ENCODE data around the gene CIB2.

The CIB2 gene

DNA sequence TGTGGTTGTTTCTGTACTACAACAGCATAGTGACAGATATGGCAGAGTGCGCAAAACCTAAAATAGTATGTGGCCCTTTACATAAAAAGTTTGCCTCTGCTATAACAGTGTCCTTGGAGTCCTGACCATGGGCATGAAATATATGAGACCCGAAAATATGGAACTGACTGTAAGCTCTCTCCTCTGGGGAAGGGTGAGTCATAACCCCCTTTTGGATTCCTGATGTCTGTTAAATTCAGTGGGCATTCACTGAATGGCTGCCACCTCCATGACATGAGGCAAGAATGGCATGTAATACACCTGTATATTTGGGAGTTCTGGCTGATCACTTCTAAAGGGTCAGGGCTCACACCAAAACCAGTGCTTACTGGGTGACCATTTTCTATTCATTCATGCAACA lies 59.9 kb downstream of the CIB2 start:
- H3K27ac ChIP-seq (ENCODE audit: low read depth, low read length), result no peak overlapping the region
- H3K9me3 ChIP-seq (ENCODE audit: control insufficient read depth, insufficient read depth, low read length), result no peaks in the 10 kb centered on the region
- no peaks in the 10 kb centered on the region for H3K36me3 ChIP-seq (ENCODE audit: control insufficient read depth, insufficient read depth, low read length)
- H3K4me3 ChIP-seq (ENCODE audit: low read depth, low read length), result no peak overlapping the region
- peaks cover 59% of the 10 kb centered on the region for H3K4me1 ChIP-seq (ENCODE audit: control insufficient read depth, insufficient read depth, low read length)
- no peaks in the 10 kb centered on the region for H3K27me3 ChIP-seq (ENCODE audit: control insufficient read depth, insufficient read depth, low read length)
- no peak overlapping the region for H3K9ac ChIP-seq (ENCODE audit: low read depth, low read length)

DNA sequence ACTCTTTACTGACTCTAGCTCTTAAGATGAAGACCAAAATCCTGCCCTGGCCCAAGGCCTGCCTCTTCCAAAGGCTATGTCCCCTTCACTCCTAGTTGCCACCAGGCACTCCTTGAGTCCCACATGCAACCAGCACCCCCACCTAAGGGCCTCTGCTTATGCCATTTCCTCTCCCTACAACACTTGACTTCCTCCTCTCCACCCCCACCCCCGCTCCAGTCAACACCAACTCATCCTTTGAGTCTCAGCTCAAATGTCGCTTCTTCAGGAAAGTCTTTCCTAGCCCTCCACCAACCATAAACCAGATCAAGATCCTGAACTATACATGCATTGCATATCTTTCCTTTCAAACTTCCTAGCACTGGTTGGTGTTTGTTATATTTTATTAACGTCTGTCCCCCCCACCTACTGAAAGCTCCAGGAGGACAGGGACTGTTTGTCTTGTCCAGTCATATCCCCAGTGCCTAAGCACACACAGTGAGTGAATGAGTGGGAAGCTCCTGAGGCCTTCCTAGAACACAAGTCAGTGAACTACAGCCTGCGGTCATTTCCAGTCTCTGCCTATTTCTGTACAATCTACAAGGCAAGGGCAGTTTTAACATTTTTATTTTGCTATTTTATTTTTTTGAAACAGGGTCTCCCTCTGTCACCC lies 61.1 kb downstream of the CIB2 start:
- H3K9ac ChIP-seq (ENCODE audit: low read depth, low read length), result no peak overlapping the region
- H3K27ac ChIP-seq (ENCODE audit: low read depth, low read length), result no peak overlapping the region
- no peaks in the 10 kb centered on the region for H3K9me3 ChIP-seq (ENCODE audit: control insufficient read depth, insufficient read depth, low read length)
- peaks cover 67% of the 10 kb centered on the region for H3K4me1 ChIP-seq (ENCODE audit: control insufficient read depth, insufficient read depth, low read length)
- no peak overlapping the region for H3K4me3 ChIP-seq (ENCODE audit: low read depth, low read length)
- no peaks in the 10 kb centered on the region for H3K36me3 ChIP-seq (ENCODE audit: control insufficient read depth, insufficient read depth, low read length)
- H3K27me3 ChIP-seq (ENCODE audit: control insufficient read depth, insufficient read depth, low read length), result no peaks in the 10 kb centered on the region

- Histone ChIP-seq H3K4me3 (ENCODE audit: low read depth, low read length) (no peak overlapping the region), H3K27me3 (ENCODE audit: control insufficient read depth, insufficient read depth, low read length) (no peaks in the 10 kb centered on the region), H3K4me1 (ENCODE audit: control insufficient read depth, insufficient read depth, low read length) (peaks cover 70% of the 10 kb centered on the region), H3K27ac (ENCODE audit: low read depth, low read length) (no peak overlapping the region), H3K9me3 (ENCODE audit: control insufficient read depth, insufficient read depth, low read length) (no peaks in the 10 kb centered on the region), H3K36me3 (ENCODE audit: control insufficient read depth, insufficient read depth, low read length) (no peaks in the 10 kb centered on the region), H3K9ac (ENCODE audit: low read depth, low read length) (no peak overlapping the region)
These were observed 61.7 kb downstream of the CIB2 start for GRCh38 chr15:78069462-78070029.

GRCh38 chr15:78069052-78069414 lies 62.2 kb downstream of the CIB2 start:
- H3K4me3 ChIP-seq (ENCODE audit: low read depth, low read length), result no peak overlapping the region
- no peak overlapping the region for H3K27ac ChIP-seq (ENCODE audit: low read depth, low read length)
- H3K9ac ChIP-seq (ENCODE audit: low read depth, low read length), result no peak overlapping the region
- no peaks in the 10 kb centered on the region for H3K27me3 ChIP-seq (ENCODE audit: control insufficient read depth, insufficient read depth, low read length)
- H3K9me3 ChIP-seq (ENCODE audit: control insufficient read depth, insufficient read depth, low read length), result no peaks in the 10 kb centered on the region
- H3K36me3 ChIP-seq (ENCODE audit: control insufficient read depth, insufficient read depth, low read length), result no peaks in the 10 kb centered on the region
- peaks cover 70% of the 10 kb centered on the region for H3K4me1 ChIP-seq (ENCODE audit: control insufficient read depth, insufficient read depth, low read length)

- Histone ChIP-seq H3K27me3 (ENCODE audit: control insufficient read depth, insufficient read depth, low read length) (no peaks in the 10 kb centered on the region), H3K4me3 (ENCODE audit: low read depth, low read length) (no peak overlapping the region), H3K27ac (ENCODE audit: low read depth, low read length) (no peak overlapping the region), H3K9ac (ENCODE audit: low read depth, low read length) (no peak overlapping the region), H3K9me3 (ENCODE audit: control insufficient read depth, insufficient read depth, low read length) (no peaks in the 10 kb centered on the region), H3K36me3 (ENCODE audit: control insufficient read depth, insufficient read depth, low read length) (no peaks in the 10 kb centered on the region), H3K4me1 (ENCODE audit: control insufficient read depth, insufficient read depth, low read length) (peaks cover 65% of the 10 kb centered on the region)
These were observed 63.7 kb downstream of the CIB2 start for GRCh38 chr15:78067328-78068228.

DNA sequence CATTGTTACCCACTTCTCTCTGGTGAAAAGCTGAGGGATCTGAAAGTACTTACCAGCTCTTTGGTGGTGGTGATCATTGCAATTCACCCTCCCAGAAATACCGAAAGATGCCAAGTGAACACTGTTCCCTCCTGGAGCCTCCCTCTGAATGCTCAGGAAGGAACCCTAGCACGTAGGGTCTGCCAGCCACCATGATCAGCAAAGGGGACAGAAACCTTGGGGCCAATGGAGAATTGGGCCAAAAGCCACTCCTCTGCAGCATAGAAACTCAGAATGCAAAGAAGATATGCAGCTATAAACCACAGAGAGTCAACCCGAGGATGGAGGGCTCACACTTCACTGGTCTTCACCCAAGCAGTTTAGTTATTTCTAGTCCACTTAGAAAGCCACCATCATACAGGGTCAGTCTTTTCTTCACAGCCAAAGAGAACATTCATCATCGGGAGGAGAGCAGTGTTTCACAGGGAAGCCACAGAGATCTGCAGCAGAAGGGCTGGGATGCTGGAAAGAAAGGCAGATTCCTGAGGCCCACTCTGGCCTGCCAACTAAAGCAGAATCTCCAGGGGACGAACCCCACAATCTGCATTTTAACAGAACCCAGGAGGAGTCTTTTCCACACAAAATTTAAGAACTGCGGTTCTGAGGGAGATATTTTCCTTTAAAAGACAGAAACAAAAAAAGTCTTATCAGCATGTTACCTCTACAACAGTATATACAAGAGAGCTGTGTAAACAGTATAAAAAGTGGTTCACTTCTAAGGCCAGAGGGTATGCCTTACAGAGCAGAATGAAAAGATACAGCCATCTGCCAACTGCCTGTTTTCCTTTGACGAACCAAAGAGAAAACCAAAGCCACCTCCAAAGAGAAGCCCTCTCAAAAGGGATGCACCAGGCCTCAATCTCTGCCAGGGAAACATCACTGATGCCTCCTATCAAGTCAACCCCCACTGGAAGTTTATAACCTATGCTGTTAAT lies 65.0 kb downstream of the CIB2 start:
- H3K9ac ChIP-seq (ENCODE audit: low read depth, low read length), result peak overlapping the region; percentile 8; the same call in 1 of the 2 replicates
- H3K4me3 ChIP-seq (ENCODE audit: low read depth, low read length), result no peak overlapping the region
- peaks cover 59% of the 10 kb centered on the region for H3K4me1 ChIP-seq (ENCODE audit: control insufficient read depth, insufficient read depth, low read length)
- no peaks in the 10 kb centered on the region for H3K27me3 ChIP-seq (ENCODE audit: control insufficient read depth, insufficient read depth, low read length)
- no peaks in the 10 kb centered on the region for H3K36me3 ChIP-seq (ENCODE audit: control insufficient read depth, insufficient read depth, low read length)
- H3K9me3 ChIP-seq (ENCODE audit: control insufficient read depth, insufficient read depth, low read length), result no peaks in the 10 kb centered on the region
- peak overlapping the region; percentile 37 for H3K27ac ChIP-seq (ENCODE audit: low read depth, low read length)

DNA sequence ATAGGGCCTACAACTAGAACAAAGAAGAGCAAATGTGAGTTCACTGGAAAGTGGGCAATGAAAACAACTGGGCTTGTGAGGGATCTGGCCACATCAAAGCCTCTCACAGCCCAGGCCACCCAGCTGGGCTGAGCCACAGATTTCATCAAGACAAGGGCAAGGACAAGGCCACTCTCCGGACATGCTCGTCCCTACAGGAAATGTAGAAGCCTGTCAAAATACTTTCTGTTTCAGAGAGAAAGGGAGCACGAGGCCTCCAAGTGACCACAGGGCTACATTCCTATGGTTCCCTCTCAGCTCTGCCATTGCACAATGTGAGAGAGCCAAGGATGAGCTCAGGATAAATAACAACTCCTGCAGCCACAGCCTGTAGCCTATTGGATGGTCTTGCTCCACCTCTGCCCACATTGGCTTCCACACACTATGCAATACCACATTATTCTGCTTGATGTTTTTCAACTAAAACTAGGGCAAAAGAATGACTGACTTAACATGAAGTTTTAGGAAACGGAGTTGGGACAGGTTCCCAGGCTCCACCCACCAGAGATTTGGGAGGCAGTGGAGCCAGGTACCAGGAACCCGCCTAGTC lies 65.9 kb downstream of the CIB2 start:
- H3K9ac ChIP-seq (ENCODE audit: low read depth, low read length), result no peak overlapping the region
- H3K36me3 ChIP-seq (ENCODE audit: control insufficient read depth, insufficient read depth, low read length), result no peaks in the 10 kb centered on the region
- H3K4me1 ChIP-seq (ENCODE audit: control insufficient read depth, insufficient read depth, low read length), result peaks cover 57% of the 10 kb centered on the region
- no peak overlapping the region for H3K4me3 ChIP-seq (ENCODE audit: low read depth, low read length)
- H3K9me3 ChIP-seq (ENCODE audit: control insufficient read depth, insufficient read depth, low read length), result no peaks in the 10 kb centered on the region
- no peak overlapping the region for H3K27ac ChIP-seq (ENCODE audit: low read depth, low read length)
- H3K27me3 ChIP-seq (ENCODE audit: control insufficient read depth, insufficient read depth, low read length), result no peaks in the 10 kb centered on the region

GRCh38 chr15:78064544-78064943 lies 66.7 kb downstream of the CIB2 start:
- H3K27me3 ChIP-seq (ENCODE audit: control insufficient read depth, insufficient read depth, low read length), result no peaks in the 10 kb centered on the region
- no peak overlapping the region for H3K9ac ChIP-seq (ENCODE audit: low read depth, low read length)
- no peaks in the 10 kb centered on the region for H3K9me3 ChIP-seq (ENCODE audit: control insufficient read depth, insufficient read depth, low read length)
- peaks cover 49% of the 10 kb centered on the region for H3K4me1 ChIP-seq (ENCODE audit: control insufficient read depth, insufficient read depth, low read length)
- no peak overlapping the region for H3K27ac ChIP-seq (ENCODE audit: low read depth, low read length)
- H3K4me3 ChIP-seq (ENCODE audit: low read depth, low read length), result no peak overlapping the region
- no peaks in the 10 kb centered on the region for H3K36me3 ChIP-seq (ENCODE audit: control insufficient read depth, insufficient read depth, low read length)

DNA sequence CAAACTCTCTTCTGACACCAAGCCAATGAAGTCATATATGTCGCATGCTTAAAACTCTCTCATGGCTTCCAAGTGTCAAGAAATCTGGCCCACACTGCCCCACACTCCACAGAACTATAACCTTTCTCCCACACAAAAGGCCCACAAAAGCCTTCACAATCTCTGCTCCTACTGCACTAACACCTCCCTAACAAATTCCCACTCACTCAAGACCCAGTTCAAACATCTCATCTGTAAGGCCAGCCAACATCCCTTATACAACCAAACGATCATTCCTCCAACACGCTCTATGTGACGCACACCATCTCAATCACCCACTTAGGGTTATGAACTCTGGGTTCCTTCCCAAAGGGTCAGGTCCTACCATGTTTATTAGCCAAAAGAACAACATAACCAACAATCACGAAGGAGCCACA lies 67.3 kb downstream of the CIB2 start:
- peaks cover 44% of the 10 kb centered on the region for H3K4me1 ChIP-seq (ENCODE audit: control insufficient read depth, insufficient read depth, low read length)

GRCh38 chr15:78063217-78063616 lies 68.0 kb downstream of the CIB2 start:
- H3K27ac ChIP-seq (ENCODE audit: low read depth, low read length), result no peak overlapping the region
- no peak overlapping the region for H3K4me3 ChIP-seq (ENCODE audit: low read depth, low read length)
- no peaks in the 10 kb centered on the region for H3K9me3 ChIP-seq (ENCODE audit: control insufficient read depth, insufficient read depth, low read length)
- peaks cover 36% of the 10 kb centered on the region for H3K4me1 ChIP-seq (ENCODE audit: control insufficient read depth, insufficient read depth, low read length)
- H3K27me3 ChIP-seq (ENCODE audit: control insufficient read depth, insufficient read depth, low read length), result no peaks in the 10 kb centered on the region
- no peaks in the 10 kb centered on the region for H3K36me3 ChIP-seq (ENCODE audit: control insufficient read depth, insufficient read depth, low read length)
- no peak overlapping the region for H3K9ac ChIP-seq (ENCODE audit: low read depth, low read length)

More for the DNA sequence above, 67.3 kb downstream of the CIB2 start:
- H3K27ac ChIP-seq (ENCODE audit: low read depth, low read length), result no peak overlapping the region
- H3K9ac ChIP-seq (ENCODE audit: low read depth, low read length), result no peak overlapping the region
- H3K9me3 ChIP-seq (ENCODE audit: control insufficient read depth, insufficient read depth, low read length), result no peaks in the 10 kb centered on the region
- H3K27me3 ChIP-seq (ENCODE audit: control insufficient read depth, insufficient read depth, low read length), result no peaks in the 10 kb centered on the region
- no peak overlapping the region for H3K4me3 ChIP-seq (ENCODE audit: low read depth, low read length)
- no peaks in the 10 kb centered on the region for H3K36me3 ChIP-seq (ENCODE audit: control insufficient read depth, insufficient read depth, low read length)

Data from HUES48 (cell line).